Fibroblast of lung (primary cell): Measurements from ENCODE around the gene FBXO38.

Experiments used
- EZH2 ChIP-seq: IDR thresholded peaks from 2 replicates; pipeline ENCODE4 v1.5.1; 2012; ENCODE audit warnings: low read length, control low read depth, mild to moderate bottlenecking; ENCODE audit errors: missing control alignments
- TF ChIP-seq, protein P1 (sequence below), 2 donors: IDR thresholded peaks in 1 of 2; conservative IDR thresholded peaks in 1 of 2; 1 replicate in 1 of 2; 2 replicates in 1 of 2; pipeline ENCODE4 v1.5.1; 2011 to 2012; ENCODE audit warnings: low read length in 2 of 2, control low read depth in 1 of 2, inconsistent platforms in 1 of 2, low read depth in 1 of 2, mild to moderate bottlenecking in 1 of 2

DNA sequence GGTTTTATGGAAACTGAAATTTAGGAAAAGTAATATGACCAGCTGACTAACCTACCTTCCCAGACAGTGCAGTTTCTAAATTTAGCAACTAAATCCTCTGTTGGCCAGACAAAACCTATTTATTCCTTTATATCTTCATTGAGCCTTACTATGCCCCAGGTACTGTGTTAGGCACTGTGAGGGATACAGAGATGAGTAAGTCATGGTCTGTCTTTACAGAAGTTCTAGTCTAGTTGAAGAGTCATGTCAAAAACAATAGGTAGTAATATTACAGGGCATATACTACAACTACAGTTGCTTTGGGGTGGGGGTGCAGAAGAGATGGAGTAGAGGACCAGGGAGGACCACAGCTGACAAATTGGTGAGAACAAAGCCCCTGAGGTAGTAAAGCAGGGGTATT lies 42.8 kb downstream of the FBXO38 start:
- TF ChIP-seq, protein P1, sequence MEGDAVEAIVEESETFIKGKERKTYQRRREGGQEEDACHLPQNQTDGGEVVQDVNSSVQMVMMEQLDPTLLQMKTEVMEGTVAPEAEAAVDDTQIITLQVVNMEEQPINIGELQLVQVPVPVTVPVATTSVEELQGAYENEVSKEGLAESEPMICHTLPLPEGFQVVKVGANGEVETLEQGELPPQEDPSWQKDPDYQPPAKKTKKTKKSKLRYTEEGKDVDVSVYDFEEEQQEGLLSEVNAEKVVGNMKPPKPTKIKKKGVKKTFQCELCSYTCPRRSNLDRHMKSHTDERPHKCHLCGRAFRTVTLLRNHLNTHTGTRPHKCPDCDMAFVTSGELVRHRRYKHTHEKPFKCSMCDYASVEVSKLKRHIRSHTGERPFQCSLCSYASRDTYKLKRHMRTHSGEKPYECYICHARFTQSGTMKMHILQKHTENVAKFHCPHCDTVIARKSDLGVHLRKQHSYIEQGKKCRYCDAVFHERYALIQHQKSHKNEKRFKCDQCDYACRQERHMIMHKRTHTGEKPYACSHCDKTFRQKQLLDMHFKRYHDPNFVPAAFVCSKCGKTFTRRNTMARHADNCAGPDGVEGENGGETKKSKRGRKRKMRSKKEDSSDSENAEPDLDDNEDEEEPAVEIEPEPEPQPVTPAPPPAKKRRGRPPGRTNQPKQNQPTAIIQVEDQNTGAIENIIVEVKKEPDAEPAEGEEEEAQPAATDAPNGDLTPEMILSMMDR (conservative IDR thresholded peaks at IDR 0.05 in 1 of 2, IDR thresholded peaks at IDR 0.05 in 1 of 2; ENCODE audit: low read depth in 1 of 2, low read length in 2 of 2), result no peak
- TF ChIP-seq EZH2, result no peak
